Suprapubic skin (tissue), 4 donors: Measurements from ENCODE around the gene EGFR.

Source experiments
- CTCF ChIP-seq, 2 donors: fragments of 200-600 bp in 1 of 2; fragments of 450-650 bp in 1 of 2; sonication (generic) in 1 of 2; IDR thresholded peaks; one replicate each; pipeline ENCODE4 v1.5.1; 2016 to 2019; ENCODE audit warnings: antibody characterized with exemption in 2 of 2, mild to moderate bottlenecking in 1 of 2, moderate library complexity in 1 of 2
- EP300 ChIP-seq: sonication (generic); formaldehyde crosslinking; IDR thresholded peaks from one replicate; pipeline ENCODE4 v1.6.1; 2017; ENCODE audit warnings: antibody characterized with exemption
- POLR2A ChIP-seq, 2 donors: fragments of 450-650 bp; IDR thresholded peaks; one replicate each; pipeline ENCODE4 v1.6.1; 2017; ENCODE audit warnings: antibody characterized with exemption in 2 of 2, mild to moderate bottlenecking in 2 of 2, moderate library complexity in 2 of 2
- POLR2AphosphoS5 ChIP-seq, 3 donors: sonication (generic); formaldehyde crosslinking; IDR thresholded peaks; one replicate each; pipeline ENCODE4 v1.6.1; 2017; ENCODE audit warnings: antibody characterized with exemption in 3 of 3

DNA sequence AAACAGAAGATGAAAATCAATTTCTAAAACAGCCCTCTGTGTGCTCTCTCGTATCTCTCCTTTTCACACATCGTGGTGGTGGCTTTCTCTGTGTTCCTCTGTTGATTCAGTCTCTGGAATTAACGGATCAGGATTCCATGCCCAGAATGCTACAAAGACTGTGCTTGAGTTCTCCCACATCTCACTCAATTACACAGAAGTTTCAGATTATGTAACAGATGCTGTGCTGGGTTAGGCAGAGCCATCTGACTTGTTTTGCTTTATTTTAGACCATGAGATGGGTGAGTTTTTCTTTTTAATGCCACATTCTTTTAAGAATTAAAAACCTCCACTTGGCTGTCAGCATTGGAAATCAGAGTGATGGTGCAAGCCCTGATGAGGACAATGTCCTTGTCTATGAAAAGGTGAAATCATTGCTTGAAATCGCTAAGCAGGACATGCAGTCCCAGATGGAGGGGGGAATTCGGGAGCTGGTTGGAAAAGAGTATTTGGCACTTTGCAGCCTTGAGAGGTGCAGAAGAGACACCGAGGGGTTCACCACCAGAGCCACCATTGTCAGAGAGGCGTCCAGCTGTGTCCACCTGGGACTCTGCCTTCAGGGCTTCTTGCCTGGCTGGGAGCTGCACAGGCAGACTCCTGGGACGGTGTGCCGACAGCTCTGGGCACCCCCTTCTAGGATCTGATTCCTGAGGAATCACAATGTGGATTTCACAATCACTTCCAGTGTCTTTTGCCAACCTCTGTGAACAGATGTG, 80.4 kb downstream of the EGFR start:
- no peak for TF ChIP-seq CTCF (IDR thresholded peaks at IDR 0.05)
- no peak for TF ChIP-seq EP300
- TF ChIP-seq POLR2A (IDR thresholded peaks at IDR 0.05), result no peak
- TF ChIP-seq POLR2AphosphoS5 (IDR thresholded peaks at IDR 0.05), result peak in 1 of 3 donors; percentile 19
